ENCODE data around the gene CCDC57.

The CCDC57 gene

GRCh38 chr17:82167028-82167427 lies 45.6 kb downstream of the CCDC57 start:
- H3K4me1 ChIP-seq (ENCODE audit: insufficient read depth, low read length): no peaks in the 10 kb centered on the region
- H3K9me3 ChIP-seq (ENCODE audit: control insufficient read depth, insufficient read depth, low read length): no peaks in the 10 kb centered on the region
- no peak overlapping the region for H3K9ac ChIP-seq (ENCODE audit: low read depth, low read length)
- H3K36me3 ChIP-seq (ENCODE audit: insufficient read depth, low read length): peaks cover 5% of the 10 kb centered on the region; the same call in 1 of the 2 replicates

- Histone ChIP-seq H3K4me1 (ENCODE audit: insufficient read depth, low read length) (no peaks in the 10 kb centered on the region), H3K9ac (ENCODE audit: low read depth, low read length) (no peak overlapping the region), H3K36me3 (ENCODE audit: insufficient read depth, low read length) (no peaks in the 10 kb centered on the region), H3K9me3 (ENCODE audit: control insufficient read depth, insufficient read depth, low read length) (no peaks in the 10 kb centered on the region)
These were observed 47.8 kb downstream of the CCDC57 start for GRCh38 chr17:82164853-82165252.

- no peaks in the 10 kb centered on the region for H3K9me3 ChIP-seq (ENCODE audit: control insufficient read depth, insufficient read depth, low read length)
- H3K4me1 ChIP-seq (ENCODE audit: insufficient read depth, low read length): no peaks in the 10 kb centered on the region
- H3K9ac ChIP-seq (ENCODE audit: low read depth, low read length): no peak overlapping the region
- no peaks in the 10 kb centered on the region for H3K36me3 ChIP-seq (ENCODE audit: insufficient read depth, low read length)
These were observed 51.4 kb downstream of the CCDC57 start for GRCh38 chr17:82161216-82161615.

GRCh38 chr17:82160075-82160474 lies 52.6 kb downstream of the CCDC57 start:
- no peaks in the 10 kb centered on the region for H3K9me3 ChIP-seq (ENCODE audit: control insufficient read depth, insufficient read depth, low read length)
- H3K36me3 ChIP-seq (ENCODE audit: insufficient read depth, low read length): no peaks in the 10 kb centered on the region
- H3K4me1 ChIP-seq (ENCODE audit: insufficient read depth, low read length): no peaks in the 10 kb centered on the region
- no peak overlapping the region for H3K9ac ChIP-seq (ENCODE audit: low read depth, low read length)

GRCh38 chr17:82158825-82159224 lies 53.8 kb downstream of the CCDC57 start:
- Histone ChIP-seq H3K4me1 (ENCODE audit: insufficient read depth, low read length) (no peaks in the 10 kb centered on the region), H3K9me3 (ENCODE audit: control insufficient read depth, insufficient read depth, low read length) (no peaks in the 10 kb centered on the region), H3K36me3 (ENCODE audit: insufficient read depth, low read length) (no peaks in the 10 kb centered on the region), H3K9ac (ENCODE audit: low read depth, low read length) (no peak overlapping the region)

GRCh38 chr17:82157046-82158035 lies 55.3 kb downstream of the CCDC57 start:
- no peaks in the 10 kb centered on the region for H3K4me1 ChIP-seq (ENCODE audit: insufficient read depth, low read length)
- H3K9me3 ChIP-seq (ENCODE audit: control insufficient read depth, insufficient read depth, low read length): no peaks in the 10 kb centered on the region
- H3K36me3 ChIP-seq (ENCODE audit: insufficient read depth, low read length): no peaks in the 10 kb centered on the region
- no peak overlapping the region for H3K9ac ChIP-seq (ENCODE audit: low read depth, low read length)

- Histone ChIP-seq H3K4me1 (ENCODE audit: insufficient read depth, low read length) (no peaks in the 10 kb centered on the region), H3K36me3 (ENCODE audit: insufficient read depth, low read length) (no peaks in the 10 kb centered on the region), H3K9me3 (ENCODE audit: control insufficient read depth, insufficient read depth, low read length) (no peaks in the 10 kb centered on the region), H3K9ac (ENCODE audit: low read depth, low read length) (no peak overlapping the region)
These were observed 56.2 kb downstream of the CCDC57 start for GRCh38 chr17:82156284-82156925.

GRCh38 chr17:82155606-82156005 lies 57.0 kb downstream of the CCDC57 start:
- H3K9me3 ChIP-seq (ENCODE audit: control insufficient read depth, insufficient read depth, low read length): no peaks in the 10 kb centered on the region
- no peak overlapping the region for H3K9ac ChIP-seq (ENCODE audit: low read depth, low read length)
- H3K36me3 ChIP-seq (ENCODE audit: insufficient read depth, low read length): no peaks in the 10 kb centered on the region
- no peaks in the 10 kb centered on the region for H3K4me1 ChIP-seq (ENCODE audit: insufficient read depth, low read length)

GRCh38 chr17:82154881-82155331 lies 57.7 kb downstream of the CCDC57 start:
- no peaks in the 10 kb centered on the region for H3K4me1 ChIP-seq (ENCODE audit: insufficient read depth, low read length)

GRCh38 chr17:82153745-82154375 lies 58.8 kb downstream of the CCDC57 start:
- H3K4me1 ChIP-seq (ENCODE audit: insufficient read depth, low read length): no peaks in the 10 kb centered on the region
- H3K9ac ChIP-seq (ENCODE audit: low read depth, low read length): no peak overlapping the region
- H3K9me3 ChIP-seq (ENCODE audit: control insufficient read depth, insufficient read depth, low read length): no peaks in the 10 kb centered on the region
- H3K36me3 ChIP-seq (ENCODE audit: insufficient read depth, low read length): no peaks in the 10 kb centered on the region

More at GRCh38 chr17:82154881-82155331, 57.7 kb downstream of the CCDC57 start:
- Histone ChIP-seq H3K9ac (ENCODE audit: low read depth, low read length) (no peak overlapping the region), H3K9me3 (ENCODE audit: control insufficient read depth, insufficient read depth, low read length) (no peaks in the 10 kb centered on the region), H3K36me3 (ENCODE audit: insufficient read depth, low read length) (no peaks in the 10 kb centered on the region)

- no peaks in the 10 kb centered on the region for H3K9me3 ChIP-seq (ENCODE audit: control insufficient read depth, insufficient read depth, low read length)
- no peak overlapping the region for H3K9ac ChIP-seq (ENCODE audit: low read depth, low read length)
- H3K4me1 ChIP-seq (ENCODE audit: insufficient read depth, low read length): no peaks in the 10 kb centered on the region
- H3K36me3 ChIP-seq (ENCODE audit: insufficient read depth, low read length): no peaks in the 10 kb centered on the region
These were observed 59.3 kb downstream of the CCDC57 start for GRCh38 chr17:82153295-82153691.

- H3K4me1 ChIP-seq (ENCODE audit: insufficient read depth, low read length): no peaks in the 10 kb centered on the region
- H3K9me3 ChIP-seq (ENCODE audit: control insufficient read depth, insufficient read depth, low read length): no peaks in the 10 kb centered on the region
- H3K9ac ChIP-seq (ENCODE audit: low read depth, low read length): no peak overlapping the region
- H3K36me3 ChIP-seq (ENCODE audit: insufficient read depth, low read length): no peaks in the 10 kb centered on the region
These were observed 59.9 kb downstream of the CCDC57 start for GRCh38 chr17:82152556-82153294.

GRCh38 chr17:82152114-82152513 lies 60.5 kb downstream of the CCDC57 start:
- no peak overlapping the region for H3K9ac ChIP-seq (ENCODE audit: low read depth, low read length)
- H3K36me3 ChIP-seq (ENCODE audit: insufficient read depth, low read length): no peaks in the 10 kb centered on the region
- no peaks in the 10 kb centered on the region for H3K9me3 ChIP-seq (ENCODE audit: control insufficient read depth, insufficient read depth, low read length)
- no peaks in the 10 kb centered on the region for H3K4me1 ChIP-seq (ENCODE audit: insufficient read depth, low read length)
